Spleen (tissue), 11 donors: ENCODE data around the gene GPR21. TPM values are rescaled to one million over a fixed set of nuclear protein-coding genes. Genes with fewer than 3 reads are reported as not detected.

ENCODE experiments used
- DNase-seq: peaks from one replicate; pipeline ENCODE4 v3.0.0-alpha.2; 2020
- H3K27ac ChIP-seq, 8 donors: fragments of 200-600 bp; sonication (generic) in 7 of 8; 1 replicate in 4 of 8; 2 replicates in 4 of 8; pipeline versions ENCODE4 v1.5.0 to v1.8.0; 2016 to 2021; ENCODE audit warnings: inconsistent platforms in 4 of 8, mild to moderate bottlenecking in 4 of 8, moderate library complexity in 1 of 8
- H3K27me3 ChIP-seq, 7 donors: fragments of 200-600 bp; sonication (generic) in 6 of 7; replicated peaks in 1 of 7; 1 replicate in 4 of 7; 2 replicates in 3 of 7; pipeline versions ENCODE4 v1.5.0 to v1.8.0; 2016 to 2021; ENCODE audit warnings: inconsistent platforms in 3 of 7, mild to moderate bottlenecking in 1 of 7
- H3K36me3 ChIP-seq, 6 donors: fragments of 200-600 bp; sonication (generic) in 5 of 6; 1 replicate in 4 of 6; 2 replicates in 2 of 6; pipeline versions ENCODE4 v1.5.0 to v1.8.0; 2016 to 2021; ENCODE audit warnings: inconsistent platforms in 2 of 6
- H3K4me1 ChIP-seq, 6 donors: fragments of 200-600 bp; sonication (generic) in 5 of 6; 1 replicate in 3 of 6; 2 replicates in 3 of 6; pipeline versions ENCODE4 v1.5.0 to v1.8.0; 2016 to 2021; ENCODE audit warnings: inconsistent platforms in 3 of 6
- H3K4me3 ChIP-seq, 8 donors: fragments of 200-600 bp; sonication (generic) in 7 of 8; 1 replicate in 4 of 8; 2 replicates in 4 of 8; pipeline versions ENCODE4 v1.5.0 to v1.8.0; 2016 to 2021; ENCODE audit warnings: inconsistent platforms in 4 of 8, mild to moderate bottlenecking in 4 of 8, moderate library complexity in 2 of 8
- H3K9me3 ChIP-seq, 8 donors: fragments of 200-600 bp; sonication (generic) in 7 of 8; 1 replicate in 4 of 8; 2 replicates in 4 of 8; pipeline versions ENCODE4 v1.5.0 to v1.8.0; 2016 to 2021; ENCODE audit warnings: inconsistent platforms in 4 of 8
- CTCF ChIP-seq, 11 experiments: fragments of 200-600 bp in 7 of 11; fragments of 450-650 bp in 4 of 11; sonication (generic) in 4 of 11; IDR thresholded peaks in 8 of 11; conservative IDR thresholded peaks in 3 of 11; 1 replicate in 7 of 11; 2 replicates in 4 of 11; pipeline versions ENCODE4 v1.4.0 to v1.8.0; 2016 to 2021; ENCODE audit warnings: antibody characterized with exemption in 11 of 11, inconsistent platforms in 4 of 11, mild to moderate bottlenecking in 1 of 11
- POLR2A ChIP-seq, 3 donors: fragments of 450-650 bp; IDR thresholded peaks; one replicate each; pipeline ENCODE4 v1.5.1; 2017; ENCODE audit warnings: antibody characterized with exemption in 3 of 3, mild to moderate bottlenecking in 1 of 3
- POLR2AphosphoS5 ChIP-seq, 3 donors: sonication (generic); formaldehyde crosslinking; IDR thresholded peaks; one replicate each; pipeline ENCODE4 v1.5.1; 2017; ENCODE audit warnings: antibody characterized with exemption in 3 of 3
- WGBS, 5 donors: extraction: QIAGEN DNeasy Blood & Tissue Kit in 3 of 5; methylation state at CpG; one replicate each; pipeline versions ENCODE4 v1.1.5 to v1.1.7; 2013 to 2018; 5-methylcytosine and 5-hydroxymethylcytosine counted together
- intact Hi-C: fragments of 100-400 bp; cut with DNase I; formaldehyde crosslinking; loops from one replicate; pipeline ENCODE4 v1.15.0; 2023; ENCODE audit warnings: low total_unique reads
- polyA plus RNA-seq, 3 donors: library from polyadenylated mRNA; stranded (reverse); fragments of 200-250 nt; gene quantifications; one replicate each; pipeline ENCODE4 v1.2.1, GENCODE V29; 2013
- total RNA-seq, 7 donors: library from RNA; depleted of rRNA in 3 of 7; stranded (reverse); fragments of >200 nt in 3 of 7; fragmentation: NEBNext Ultra II Directional in 4 of 7; extraction: Animal tissue kit (Norgen Biotek cat#: 25700) in 4 of 7; gene quantifications; one replicate each; pipeline versions ENCODE4 v1.1.0 to v1.2.1, GENCODE V29; 2016 to 2021
- donor health status: healthy with polysubstance abuse.
- donor health status: DM: no; HTN: no; CAD: no; lungs with moderate emphysema.
- donor health status: DM: no; HTN: no; CAD: no.
- donor health status: Bipolar disorder and iron deficiency.
- donor health status: healthy.
- donor health status: DM: no; HTN: no; CAD: no.
- donor health status: DM: yes; HTN: yes; CAD: no.

Gene GPR21
- total and polyA plus RNA-seq, 10 donors: 0.19 to 5.4 (median 3.0) TPM; not detected in 1

GRCh38 chr9:123008909-123009308, 24.6 kb upstream of the GPR21 start:
- Histone ChIP-seq H3K36me3 (peaks cover 0 to 92% (median 34%) of the 10 kb centered on the region in 6 donors), H3K27me3 (no peaks in the 10 kb centered on the region), H3K4me1 (peaks cover 0 to 4% (median 0%) of the 10 kb centered on the region in 6 donors), H3K4me3 (no peak overlapping the region), H3K27ac (no peak overlapping the region), H3K9me3 (peaks cover 0 to under 1% (median 0%) of the 10 kb centered on the region in 8 donors)
- DNase-seq: no peak
- no peak for TF ChIP-seq CTCF (IDR thresholded peaks at IDR 0.05 in 8 of 11, conservative IDR thresholded peaks at IDR 0.05 in 3 of 11)
- no peak for TF ChIP-seq POLR2A (IDR thresholded peaks at IDR 0.05)
- intact Hi-C loops: no loop called here

GRCh38 chr9:123011380-123011779, 22.1 kb upstream of the GPR21 start:
- H3K27me3 ChIP-seq: no peaks in the 10 kb centered on the region
- no peaks in the 10 kb centered on the region for H3K4me1 ChIP-seq
- H3K4me3 ChIP-seq: no peak overlapping the region
- H3K27ac ChIP-seq: no peak overlapping the region
- H3K9me3 ChIP-seq: peaks cover 0 to 11% (median 7%) of the 10 kb centered on the region in 8 donors
- peaks cover 0 to 93% (median 51%) of the 10 kb centered on the region in 6 donors for H3K36me3 ChIP-seq
- 93 to 97% (median 95%) methylated on average over 3 of the region's 3 CpGs for WGBS, 5 donors
- intact Hi-C loops: no loop called here
- no peak for TF ChIP-seq POLR2A (IDR thresholded peaks at IDR 0.05)
- no peak for TF ChIP-seq POLR2AphosphoS5 (IDR thresholded peaks at IDR 0.05)
- no peak for TF ChIP-seq CTCF (IDR thresholded peaks at IDR 0.05 in 8 of 11, conservative IDR thresholded peaks at IDR 0.05 in 3 of 11)
- no peak for DNase-seq

- H3K27ac ChIP-seq: no peak overlapping the region
- no peak for TF ChIP-seq CTCF (IDR thresholded peaks at IDR 0.05 in 8 of 11, conservative IDR thresholded peaks at IDR 0.05 in 3 of 11)
- no peak for TF ChIP-seq POLR2AphosphoS5 (IDR thresholded peaks at IDR 0.05)
- TF ChIP-seq POLR2A (IDR thresholded peaks at IDR 0.05): no peak
- DNase-seq: no peak
- intact Hi-C loops: no loop called here
- WGBS, 5 donors: 77 to 97% (median 92%) methylated on average over 3 of the region's 3 CpGs
- no peaks in the 10 kb centered on the region for H3K27me3 ChIP-seq
- peaks cover 0 to 93% (median 55%) of the 10 kb centered on the region in 6 donors for H3K36me3 ChIP-seq
- H3K4me1 ChIP-seq: no peaks in the 10 kb centered on the region
- H3K4me3 ChIP-seq: no peak overlapping the region
- H3K9me3 ChIP-seq: peaks cover 0 to 11% (median 7%) of the 10 kb centered on the region in 8 donors
These were observed 21.5 kb upstream of the GPR21 start for GRCh38 chr9:123011878-123012528.

- intact Hi-C loops: no loop called here
- peaks cover 3 to 98% (median 59%) of the 10 kb centered on the region in 6 donors for H3K36me3 ChIP-seq
These were observed 16.8 kb upstream of the GPR21 start for GRCh38 chr9:123016631-123017030.

More at GRCh38 chr9:123016631-123017030, 16.8 kb upstream of the GPR21 start:
- no peak overlapping the region for H3K4me3 ChIP-seq
- DNase-seq: no peak
- H3K27ac ChIP-seq: no peak overlapping the region
- WGBS, 5 donors: 92 to 96% (median 94%) methylated on average over 1 of the region's 1 CpG
- no peaks in the 10 kb centered on the region for H3K4me1 ChIP-seq
- TF ChIP-seq CTCF (IDR thresholded peaks at IDR 0.05 in 8 of 11, conservative IDR thresholded peaks at IDR 0.05 in 3 of 11): no peak
- no peak for TF ChIP-seq POLR2AphosphoS5 (IDR thresholded peaks at IDR 0.05)
- TF ChIP-seq POLR2A (IDR thresholded peaks at IDR 0.05): no peak
- no peaks in the 10 kb centered on the region for H3K27me3 ChIP-seq
- H3K9me3 ChIP-seq: peaks cover 0 to 11% (median 7%) of the 10 kb centered on the region in 8 donors
